Measurements from ENCODE around the gene FKBP8. TPM values are rescaled to one million over a fixed set of nuclear protein-coding genes. Genes with fewer than 3 reads are reported as not detected.

The FKBP8 gene
- total RNA-seq, 1 donor from 2014 or later = 142 TPM

DNA sequence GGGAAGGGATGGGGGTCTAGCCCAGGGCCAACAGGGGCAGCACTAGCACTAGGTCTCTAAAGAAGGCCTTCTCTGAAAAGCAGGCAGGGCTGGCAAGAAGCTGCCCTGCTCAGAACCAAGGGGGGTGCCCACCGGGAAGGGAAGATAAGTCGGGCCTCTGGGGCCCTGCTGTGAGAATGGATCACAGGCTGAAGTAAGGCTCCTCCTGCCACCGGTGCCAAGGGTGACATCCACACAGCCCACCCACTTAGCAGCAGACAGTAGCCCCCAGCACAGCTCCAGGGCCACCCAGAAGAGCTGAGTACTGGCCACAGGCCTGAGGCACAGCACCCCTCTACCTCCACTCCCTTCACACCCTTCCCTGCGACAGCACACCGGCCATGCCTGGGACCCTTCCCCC lies 27.4 kb downstream of the FKBP8 start:
- FAIRE-seq (no peak), DNase-seq (ENCODE audit: low read depth) (no peak)
- H3K4me3 ChIP-seq (ENCODE audit: low read depth, low read length) = no peak overlapping the region
- H3K27me3 ChIP-seq (ENCODE audit: control insufficient read depth, insufficient read depth, low read length) = no peaks in the 10 kb centered on the region
- TF ChIP-seq, protein P1, sequence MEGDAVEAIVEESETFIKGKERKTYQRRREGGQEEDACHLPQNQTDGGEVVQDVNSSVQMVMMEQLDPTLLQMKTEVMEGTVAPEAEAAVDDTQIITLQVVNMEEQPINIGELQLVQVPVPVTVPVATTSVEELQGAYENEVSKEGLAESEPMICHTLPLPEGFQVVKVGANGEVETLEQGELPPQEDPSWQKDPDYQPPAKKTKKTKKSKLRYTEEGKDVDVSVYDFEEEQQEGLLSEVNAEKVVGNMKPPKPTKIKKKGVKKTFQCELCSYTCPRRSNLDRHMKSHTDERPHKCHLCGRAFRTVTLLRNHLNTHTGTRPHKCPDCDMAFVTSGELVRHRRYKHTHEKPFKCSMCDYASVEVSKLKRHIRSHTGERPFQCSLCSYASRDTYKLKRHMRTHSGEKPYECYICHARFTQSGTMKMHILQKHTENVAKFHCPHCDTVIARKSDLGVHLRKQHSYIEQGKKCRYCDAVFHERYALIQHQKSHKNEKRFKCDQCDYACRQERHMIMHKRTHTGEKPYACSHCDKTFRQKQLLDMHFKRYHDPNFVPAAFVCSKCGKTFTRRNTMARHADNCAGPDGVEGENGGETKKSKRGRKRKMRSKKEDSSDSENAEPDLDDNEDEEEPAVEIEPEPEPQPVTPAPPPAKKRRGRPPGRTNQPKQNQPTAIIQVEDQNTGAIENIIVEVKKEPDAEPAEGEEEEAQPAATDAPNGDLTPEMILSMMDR (IDR thresholded peaks at IDR 0.05; ENCODE audit: insufficient read depth, low read length, severe bottlenecking) = no peak
- peaks cover 2% of the 10 kb centered on the region for H3K36me3 ChIP-seq (ENCODE audit: control insufficient read depth, insufficient read depth, low read length)

DNA sequence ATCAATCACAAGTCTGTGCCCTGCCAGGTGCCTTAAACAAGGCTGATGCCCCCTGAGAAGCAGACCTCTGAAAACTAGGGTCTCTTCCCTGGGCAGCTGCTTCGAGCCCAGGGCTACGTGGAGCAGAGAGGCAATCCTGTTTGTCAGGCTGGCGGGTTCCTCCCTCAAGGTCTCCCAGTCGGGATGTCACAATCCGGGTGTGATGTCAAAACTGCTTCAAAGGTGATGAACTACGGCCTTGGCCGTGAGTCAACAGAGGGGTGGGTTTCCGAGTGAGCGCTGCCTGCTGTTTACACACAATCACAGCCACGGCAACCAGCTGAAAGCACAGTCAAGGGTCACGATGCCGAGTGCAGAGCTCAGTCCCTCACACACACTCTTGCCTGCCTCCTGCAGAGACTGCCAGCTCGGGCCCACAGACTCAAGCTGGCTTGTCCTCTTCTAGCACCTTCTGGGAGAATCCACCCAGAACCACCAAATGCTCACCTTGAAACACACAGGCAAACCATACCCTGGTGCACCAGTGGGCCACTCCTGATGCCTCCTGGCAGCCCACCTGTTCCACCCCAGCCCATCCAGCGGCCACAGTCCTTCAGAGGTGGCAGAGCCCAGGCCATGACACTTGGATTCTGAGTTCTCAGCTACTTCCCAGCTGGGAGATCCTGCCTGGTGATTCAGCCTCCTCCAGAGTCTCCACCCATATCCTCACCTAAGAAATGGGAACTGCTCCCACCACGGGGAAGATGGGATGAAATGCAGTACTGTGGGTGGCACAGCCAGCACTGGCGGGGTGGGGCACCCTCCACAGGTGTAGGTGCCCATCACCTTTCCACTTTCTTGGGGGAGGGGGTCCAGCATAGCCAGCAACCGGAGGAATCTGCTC lies 28.3 kb downstream of the FKBP8 start:
- H3K27me3 ChIP-seq (ENCODE audit: control insufficient read depth, insufficient read depth, low read length) = no peaks in the 10 kb centered on the region
- no peak overlapping the region for H3K4me3 ChIP-seq (ENCODE audit: low read depth, low read length)
- DNase-seq (ENCODE audit: low read depth) (peak; percentile 53), FAIRE-seq (no peak)
- TF ChIP-seq, protein P1 (IDR thresholded peaks at IDR 0.05; ENCODE audit: insufficient read depth, low read length, severe bottlenecking) = no peak
- peaks cover 2% of the 10 kb centered on the region for H3K36me3 ChIP-seq (ENCODE audit: control insufficient read depth, insufficient read depth, low read length)

DNA sequence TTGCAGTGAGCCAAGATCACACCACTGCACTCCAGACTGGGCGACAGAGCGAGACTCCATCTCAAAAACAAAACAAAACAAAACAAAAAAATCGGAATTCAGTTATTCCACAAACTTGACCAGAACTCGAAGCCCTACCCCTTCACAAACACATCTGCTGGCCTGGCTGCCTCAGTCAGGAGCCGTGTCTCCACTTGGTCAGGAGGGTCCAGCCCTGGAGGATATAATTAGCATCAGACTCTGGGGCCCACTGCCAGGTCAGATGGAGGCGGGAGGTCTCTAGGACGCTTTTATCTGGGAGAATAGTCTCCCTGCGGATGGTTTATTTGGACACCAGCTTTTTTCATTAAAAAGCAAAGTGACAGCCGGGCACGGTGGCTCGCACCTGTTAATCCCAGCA lies 29.5 kb downstream of the FKBP8 start:
- DNase-seq (ENCODE audit: low read depth) (no peak), FAIRE-seq (no peak)
- no peak overlapping the region for H3K4me3 ChIP-seq (ENCODE audit: low read depth, low read length)
- H3K36me3 ChIP-seq (ENCODE audit: control insufficient read depth, insufficient read depth, low read length) = peaks cover 2% of the 10 kb centered on the region
- TF ChIP-seq, protein P1 (IDR thresholded peaks at IDR 0.05; ENCODE audit: insufficient read depth, low read length, severe bottlenecking) = no peak
- no peaks in the 10 kb centered on the region for H3K27me3 ChIP-seq (ENCODE audit: control insufficient read depth, insufficient read depth, low read length)

DNA sequence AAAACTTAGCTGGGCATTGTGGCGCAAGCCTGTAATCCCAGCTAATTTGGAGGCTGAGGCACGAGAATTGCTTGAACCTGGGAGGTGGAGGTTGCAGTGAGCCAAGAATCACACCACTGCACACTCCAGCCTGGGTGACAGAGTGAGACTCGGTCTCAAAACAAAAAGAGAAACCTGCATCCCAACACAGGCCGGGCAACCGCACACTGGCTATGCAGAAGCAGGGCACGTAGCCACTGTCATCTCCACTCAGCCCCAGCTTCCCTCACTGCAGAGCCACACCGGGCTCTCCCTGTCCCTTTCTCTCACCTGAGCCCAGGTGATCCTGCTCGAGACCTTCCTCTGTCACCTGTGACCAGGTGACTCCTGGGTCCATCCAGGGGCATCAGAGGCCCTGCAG lies 33.2 kb downstream of the FKBP8 start:
- H3K4me3 ChIP-seq (ENCODE audit: low read depth, low read length) = no peak overlapping the region
- DNase-seq (ENCODE audit: low read depth) (no peak), FAIRE-seq (no peak)
- peaks cover 2% of the 10 kb centered on the region for H3K36me3 ChIP-seq (ENCODE audit: control insufficient read depth, insufficient read depth, low read length)
- TF ChIP-seq, protein P1 (IDR thresholded peaks at IDR 0.05; ENCODE audit: insufficient read depth, low read length, severe bottlenecking) = no peak
- H3K27me3 ChIP-seq (ENCODE audit: control insufficient read depth, insufficient read depth, low read length) = no peaks in the 10 kb centered on the region

DNA sequence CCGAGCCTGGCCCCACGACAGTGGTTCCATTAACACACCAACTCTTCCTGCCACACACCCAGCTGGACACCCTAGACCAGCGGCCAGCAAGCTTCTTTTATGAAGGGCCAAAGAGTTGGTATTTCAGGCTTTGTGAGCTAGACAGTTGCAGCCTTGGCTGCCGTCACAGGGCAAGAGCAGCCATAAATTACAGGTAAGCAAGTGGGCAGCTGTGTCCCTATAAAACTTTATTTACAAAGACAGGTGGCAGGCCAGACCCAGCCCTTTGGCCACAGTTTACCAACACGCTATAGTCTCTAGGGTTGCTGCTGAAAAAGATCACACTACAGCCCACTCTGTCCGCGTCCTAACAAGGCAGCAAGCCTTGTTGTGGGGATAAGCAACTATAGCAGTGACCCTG lies 34.8 kb downstream of the FKBP8 start:
- Histone ChIP-seq H3K27me3 (ENCODE audit: control insufficient read depth, insufficient read depth, low read length) (no peaks in the 10 kb centered on the region), H3K36me3 (ENCODE audit: control insufficient read depth, insufficient read depth, low read length) (no peaks in the 10 kb centered on the region), H3K4me3 (ENCODE audit: low read depth, low read length) (no peak overlapping the region)
- DNase-seq (ENCODE audit: low read depth) = no peak
- no peak for FAIRE-seq
- TF ChIP-seq, protein P1 (IDR thresholded peaks at IDR 0.05; ENCODE audit: insufficient read depth, low read length, severe bottlenecking) = no peak

Measured in bronchial epithelial cell (primary cell).